ENCODE measurements around the gene STRAP. TPM values are rescaled to one million over a fixed set of nuclear protein-coding genes. Genes with fewer than 3 reads are reported as not detected.

Gene STRAP
- polyA plus RNA-seq, 1 of the 3 experiments (the other 2 are of a cell fraction) = 85.6 TPM

- POLR2A ChIA-PET = no interaction called here
- Histone ChIP-seq H3K9me2 (no peaks in the 10 kb centered on the region), H3K4me2 (no peak overlapping the region), H3K27ac (ENCODE audit: low read depth in 2 of 2, low read length in 1 of 2) (no peak overlapping the region), H3K36me3 (replicated peaks in 1 of 2; ENCODE audit: control insufficient read depth in 1 of 2, insufficient read depth in 2 of 2, low read length in 1 of 2) (no peaks in the 10 kb centered on the region), H3F3A (replicated peaks; ENCODE audit: insufficient read depth) (peaks cover 7% of the 10 kb centered on the region), H3K9ac (no peak overlapping the region), H3K4me1 (ENCODE audit: control insufficient read depth in 1 of 2, insufficient read depth in 2 of 2, low read depth in 1 of 2, low read length in 1 of 2) (peaks cover 0 to 9% of the 10 kb centered on the region in 2 experiments; a peak in 1 of 4 replicates), H3K9me3 (no peaks in the 10 kb centered on the region), H3K27me3 (ENCODE audit: insufficient read depth) (no peaks in the 10 kb centered on the region), H3K4me3 (ENCODE audit: low read depth in 2 of 2, low read length in 1 of 2) (no peak overlapping the region), H2AFZ (ENCODE audit: low read depth) (no peak overlapping the region), H3K79me2 (ENCODE audit: insufficient read depth) (no peaks in the 10 kb centered on the region), H4K20me1 (ENCODE audit: insufficient read depth) (no peaks in the 10 kb centered on the region)
- CTCF ChIA-PET = interaction anchor here (1.1 to 5.6 kb wide), 3 partner anchors 42 to 269 kb away, joined by 5 to 98 read pairs (median 31); no protein-coding TSS in a partner anchor
- 65% methylated on average over 4 of the region's 4 CpGs for WGBS (ENCODE audit: low lambda C conversion rate)
- DNase-seq = no peak
- TF ChIP-seq RFX5 (IDR thresholded peaks at IDR 0.05; ENCODE audit: low read length) (no peak), MXI1 (IDR thresholded peaks at IDR 0.05; ENCODE audit: low read depth, low read length) (no peak), SMC3 (IDR thresholded peaks at IDR 0.05; ENCODE audit: low read depth, low read length) (no peak), TEAD4 (IDR thresholded peaks at IDR 0.05; ENCODE audit: borderline replicate concordance, insufficient read depth) (no peak), FOSL2 (IDR thresholded peaks at IDR 0.05; ENCODE audit: borderline replicate concordance, low read depth) (no peak), POLR2AphosphoS5 (IDR thresholded peaks at IDR 0.05; ENCODE audit: low read depth, low read length) (no peak), USF1 (IDR thresholded peaks at IDR 0.05; ENCODE audit: borderline replicate concordance, low read depth) (no peak), EZH2phosphoT487 (IDR thresholded peaks at IDR 0.05; ENCODE audit: borderline replicate concordance, low read depth) (no peak), CTCF (IDR thresholded peaks at IDR 0.05) (no peak), JUND (IDR thresholded peaks at IDR 0.05) (no peak), YY1 (IDR thresholded peaks at IDR 0.05; ENCODE audit: low read depth) (no peak)
These were observed 23.1 kb upstream of the STRAP start for GRCh38 chr12:15859116-15859515.

DNA sequence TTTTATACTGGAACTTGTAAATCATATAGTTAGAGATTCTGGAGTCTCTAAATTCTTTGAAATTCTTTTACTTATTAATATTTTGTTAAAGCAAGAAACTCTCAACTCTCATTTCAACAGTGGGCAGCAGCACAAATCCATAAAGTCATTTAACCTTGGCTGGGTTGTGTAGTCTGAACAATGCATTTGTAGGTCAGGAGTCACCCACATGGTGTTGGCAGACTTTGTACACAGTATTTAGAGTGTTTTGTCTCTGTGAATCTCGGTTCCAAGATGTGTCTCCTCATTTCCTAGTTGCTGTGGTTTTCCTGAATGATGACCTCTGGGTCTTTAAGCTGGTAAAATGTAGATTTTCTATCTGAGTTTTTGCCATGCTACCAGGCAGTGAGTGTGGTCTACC, 20.8 kb upstream of the STRAP start:
- CTCF ChIA-PET = interaction anchor here (1.7 kb wide), 1 partner anchor 271 kb away, joined by 6 read pairs; no protein-coding TSS in a partner anchor
- WGBS (ENCODE audit: low lambda C conversion rate) = 23% methylated on average over 1 of the region's 1 CpG
- TF ChIP-seq, protein P1, sequence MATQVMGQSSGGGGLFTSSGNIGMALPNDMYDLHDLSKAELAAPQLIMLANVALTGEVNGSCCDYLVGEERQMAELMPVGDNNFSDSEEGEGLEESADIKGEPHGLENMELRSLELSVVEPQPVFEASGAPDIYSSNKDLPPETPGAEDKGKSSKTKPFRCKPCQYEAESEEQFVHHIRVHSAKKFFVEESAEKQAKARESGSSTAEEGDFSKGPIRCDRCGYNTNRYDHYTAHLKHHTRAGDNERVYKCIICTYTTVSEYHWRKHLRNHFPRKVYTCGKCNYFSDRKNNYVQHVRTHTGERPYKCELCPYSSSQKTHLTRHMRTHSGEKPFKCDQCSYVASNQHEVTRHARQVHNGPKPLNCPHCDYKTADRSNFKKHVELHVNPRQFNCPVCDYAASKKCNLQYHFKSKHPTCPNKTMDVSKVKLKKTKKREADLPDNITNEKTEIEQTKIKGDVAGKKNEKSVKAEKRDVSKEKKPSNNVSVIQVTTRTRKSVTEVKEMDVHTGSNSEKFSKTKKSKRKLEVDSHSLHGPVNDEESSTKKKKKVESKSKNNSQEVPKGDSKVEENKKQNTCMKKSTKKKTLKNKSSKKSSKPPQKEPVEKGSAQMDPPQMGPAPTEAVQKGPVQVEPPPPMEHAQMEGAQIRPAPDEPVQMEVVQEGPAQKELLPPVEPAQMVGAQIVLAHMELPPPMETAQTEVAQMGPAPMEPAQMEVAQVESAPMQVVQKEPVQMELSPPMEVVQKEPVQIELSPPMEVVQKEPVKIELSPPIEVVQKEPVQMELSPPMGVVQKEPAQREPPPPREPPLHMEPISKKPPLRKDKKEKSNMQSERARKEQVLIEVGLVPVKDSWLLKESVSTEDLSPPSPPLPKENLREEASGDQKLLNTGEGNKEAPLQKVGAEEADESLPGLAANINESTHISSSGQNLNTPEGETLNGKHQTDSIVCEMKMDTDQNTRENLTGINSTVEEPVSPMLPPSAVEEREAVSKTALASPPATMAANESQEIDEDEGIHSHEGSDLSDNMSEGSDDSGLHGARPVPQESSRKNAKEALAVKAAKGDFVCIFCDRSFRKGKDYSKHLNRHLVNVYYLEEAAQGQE (IDR thresholded peaks at IDR 0.05; ENCODE audit: low read depth, low read length) = no peak
- TF ChIP-seq EZH2phosphoT487 (IDR thresholded peaks at IDR 0.05; ENCODE audit: borderline replicate concordance, low read depth) (no peak), RCOR1 (IDR thresholded peaks at IDR 0.05; ENCODE audit: low read length) (no peak), USF1 (IDR thresholded peaks at IDR 0.05; ENCODE audit: borderline replicate concordance, low read depth) (no peak), CHD2 (IDR thresholded peaks at IDR 0.05; ENCODE audit: low read length, partially characterized antibody) (no peak), RAD21 (IDR thresholded peaks at IDR 0.05; ENCODE audit: low read length) (no peak), RXRA (IDR thresholded peaks at IDR 0.05; ENCODE audit: borderline replicate concordance, low read depth) (no peak), CTCF (IDR thresholded peaks at IDR 0.05) (no peak), FOXM1 (IDR thresholded peaks at IDR 0.05; ENCODE audit: low read depth) (no peak), NRF1 (IDR thresholded peaks at IDR 0.05; ENCODE audit: low read depth, low read length) (no peak)
- TF ChIP-seq, protein P2, sequence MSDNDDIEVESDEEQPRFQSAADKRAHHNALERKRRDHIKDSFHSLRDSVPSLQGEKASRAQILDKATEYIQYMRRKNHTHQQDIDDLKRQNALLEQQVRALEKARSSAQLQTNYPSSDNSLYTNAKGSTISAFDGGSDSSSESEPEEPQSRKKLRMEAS (IDR thresholded peaks at IDR 0.05; ENCODE audit: low read depth) = no peak

More for the DNA sequence above, 20.8 kb upstream of the STRAP start:
- Histone ChIP-seq H3K79me2 (ENCODE audit: insufficient read depth) (no peaks in the 10 kb centered on the region), H3K27ac (ENCODE audit: low read depth in 2 of 2, low read length in 1 of 2) (no peak overlapping the region), H3K4me3 (ENCODE audit: low read depth in 2 of 2, low read length in 1 of 2) (no peak overlapping the region), H3K36me3 (replicated peaks in 1 of 2; ENCODE audit: control insufficient read depth in 1 of 2, insufficient read depth in 2 of 2, low read length in 1 of 2) (no peaks in the 10 kb centered on the region), H3K9me2 (no peaks in the 10 kb centered on the region), H4K20me1 (ENCODE audit: insufficient read depth) (no peaks in the 10 kb centered on the region), H3K4me2 (no peak overlapping the region), H3K9me3 (no peaks in the 10 kb centered on the region), H3K27me3 (ENCODE audit: insufficient read depth) (no peaks in the 10 kb centered on the region), H2AFZ (ENCODE audit: low read depth) (no peak overlapping the region), H3K4me1 (ENCODE audit: control insufficient read depth in 1 of 2, insufficient read depth in 2 of 2, low read depth in 1 of 2, low read length in 1 of 2) (no peaks in the 10 kb centered on the region), H3K9ac (no peak overlapping the region), H3F3A (replicated peaks; ENCODE audit: insufficient read depth) (peaks cover 3% of the 10 kb centered on the region)
- no peak for DNase-seq
- POLR2A ChIA-PET = no interaction called here

All from SK-N-SH (cell line).